MM.1S (cell line): ENCODE data around the gene ZDHHC13.
"Not testable (repeated sequence)": the region's sequence is repeated elsewhere in the genome, so short reads cannot be mapped to it uniquely, and the experiment has no call there.

Experiments
- DNase-seq: peaks from one replicate; pipeline ENCODE4 v3.0.0-alpha.2; 2015
- H2AFZ ChIP-seq: fragments of 300-600 bp; sonication (generic); 2 replicates; pipeline ENCODE4 v1.6.0; 2016; ENCODE audit warnings: antibody characterized with exemption, low read length
- H3F3A ChIP-seq: fragments of 300-600 bp; sonication (generic); 2 replicates; pipeline ENCODE4 v1.6.1; 2016; ENCODE audit warnings: mild to moderate bottlenecking, antibody characterized with exemption, low read length, moderate library complexity, mixed read lengths; ENCODE audit not compliant: insufficient read depth
- H3K27ac ChIP-seq: fragments of 300-600 bp; sonication (generic); 2 replicates; pipeline ENCODE4 v1.5.1; 2016; ENCODE audit warnings: mild to moderate bottlenecking, low read length
- H3K27me3 ChIP-seq: fragments of 300-600 bp; sonication (generic); replicated peaks from 2 replicates; pipeline ENCODE4 v1.6.0; 2016; ENCODE audit warnings: low read length; ENCODE audit not compliant: insufficient read depth
- H3K36me3 ChIP-seq: fragments of 300-600 bp; sonication (generic); replicated peaks from 2 replicates; pipeline ENCODE4 v1.6.1; 2016; ENCODE audit warnings: mild to moderate bottlenecking, low read length, mixed read lengths; ENCODE audit not compliant: insufficient read depth
- H3K4me1 ChIP-seq: fragments of 300-600 bp; sonication (generic); 2 replicates; pipeline ENCODE4 v1.6.1; 2016; ENCODE audit warnings: low read length, mixed read lengths
- H3K4me2 ChIP-seq: fragments of 300-600 bp; sonication (generic); 2 replicates; pipeline ENCODE4 v1.6.0; 2016; ENCODE audit warnings: low read depth, low read length
- H3K4me3 ChIP-seq: fragments of 300-600 bp; sonication (generic); 2 replicates; pipeline ENCODE4 v1.5.1; 2016; ENCODE audit warnings: low read length, mixed read lengths
- H3K79me2 ChIP-seq: fragments of 300-600 bp; sonication (generic); 2 replicates; pipeline ENCODE4 v1.6.1; 2016; ENCODE audit warnings: mixed run types, low read length, mixed read lengths
- H3K9ac ChIP-seq: fragments of 300-600 bp; sonication (generic); 2 replicates; pipeline ENCODE4 v1.6.1; 2016; ENCODE audit warnings: low read length, mixed read lengths
- H3K9me2 ChIP-seq: fragments of 300-600 bp; sonication (generic); replicated peaks from 2 replicates; pipeline ENCODE4 v1.6.1; 2016; ENCODE audit warnings: mild to moderate bottlenecking, low read length, mixed read lengths; ENCODE audit not compliant: insufficient read depth
- H3K9me3 ChIP-seq: fragments of 300-600 bp; sonication (generic); replicated peaks from 2 replicates; pipeline ENCODE4 v1.6.1; 2016; ENCODE audit warnings: mild to moderate bottlenecking, low read length, mixed read lengths; ENCODE audit not compliant: insufficient read depth
- H4K20me1 ChIP-seq: fragments of 300-600 bp; sonication (generic); 2 replicates; pipeline ENCODE4 v1.6.1; 2016; ENCODE audit warnings: mild to moderate bottlenecking, low read length, moderate library complexity, mixed read lengths; ENCODE audit not compliant: insufficient read depth
- CTCF ChIP-seq: fragments of 300-600 bp; sonication (generic); IDR thresholded peaks from 2 replicates; pipeline ENCODE4 v1.5.1; 2016; ENCODE audit warnings: antibody characterized with exemption, low read length, mixed read lengths
- EZH2 ChIP-seq: fragments of 300-600 bp; sonication (generic); optimal IDR thresholded peaks from 2 replicates; pipeline ENCODE3; 2017; ENCODE audit warnings: low read depth, mild to moderate bottlenecking, antibody characterized with exemption, low read length, mixed read lengths
- EZH2phosphoT487 ChIP-seq: fragments of 300-600 bp; sonication (generic); IDR thresholded peaks from 2 replicates; pipeline ENCODE4 v1.6.1; 2018; ENCODE audit warnings: antibody characterized with exemption, low read length

Gene ZDHHC13

GRCh38 chr11:19117760-19118097 is 761 bp downstream of the ZDHHC13 start:
- no peaks in the 10 kb centered on the region for H3K27me3 ChIP-seq
- peak overlapping the region; percentile 84 for H3K4me2 ChIP-seq
- H3F3A ChIP-seq, result no peaks in the 10 kb centered on the region
- H3K9me2 ChIP-seq, result no peaks in the 10 kb centered on the region
- H3K36me3 ChIP-seq, result no peaks in the 10 kb centered on the region; the same call in 1 of the 2 replicates
- H4K20me1 ChIP-seq, result no peaks in the 10 kb centered on the region; the same call in 1 of the 2 replicates
- peak overlapping the region; percentile 68; the same call in 1 of the 2 replicates for H3K9ac ChIP-seq
- TF ChIP-seq EZH2 (no peak), CTCF (no peak), EZH2phosphoT487 (no peak)
- peak overlapping the region; percentile 81 for H3K4me3 ChIP-seq
- no peaks in the 10 kb centered on the region for H3K9me3 ChIP-seq
- H3K4me1 ChIP-seq, result peaks cover 7% of the 10 kb centered on the region
- peaks cover 49% of the 10 kb centered on the region for H3K79me2 ChIP-seq
- H2AFZ ChIP-seq, result peak overlapping the region; percentile 65
- no peak for DNase-seq
- H3K27ac ChIP-seq, result no peak overlapping the region

GRCh38 chr11:19121646-19122045 is 4.7 kb downstream of the ZDHHC13 start:
- no peak for DNase-seq
- no peaks in the 10 kb centered on the region; the same call in 1 of the 2 replicates for H4K20me1 ChIP-seq
- H3K4me3 ChIP-seq, result no peak overlapping the region

GRCh38 chr11:19122960-19123615 is 6.1 kb downstream of the ZDHHC13 start:
- Histone ChIP-seq H4K20me1 (no peaks in the 10 kb centered on the region; the same call in 1 of the 2 replicates), H3K9me2 (no peaks in the 10 kb centered on the region), H3K36me3 (no peaks in the 10 kb centered on the region; the same call in 1 of the 2 replicates), H3K4me3 (no peak overlapping the region), H2AFZ (no peak overlapping the region), H3K79me2 (peaks cover 54% of the 10 kb centered on the region), H3K27ac (no peak overlapping the region), H3K9me3 (no peaks in the 10 kb centered on the region), H3K9ac (no peak overlapping the region), H3K4me2 (no peak overlapping the region), H3F3A (no peaks in the 10 kb centered on the region), H3K27me3 (no peaks in the 10 kb centered on the region), H3K4me1 (peaks cover 2% of the 10 kb centered on the region)
- TF ChIP-seq CTCF (no peak), EZH2 (no peak), EZH2phosphoT487 (no peak)
- DNase-seq, result no peak

More at GRCh38 chr11:19121646-19122045, 4.7 kb downstream of the ZDHHC13 start:
- TF ChIP-seq CTCF (no peak), EZH2phosphoT487 (no peak), EZH2 (no peak)
- H3K27me3 ChIP-seq, result no peaks in the 10 kb centered on the region
- H2AFZ ChIP-seq, result no peak overlapping the region
- H3K4me1 ChIP-seq, result peaks cover 7% of the 10 kb centered on the region
- no peaks in the 10 kb centered on the region for H3F3A ChIP-seq
- peaks cover 59% of the 10 kb centered on the region for H3K79me2 ChIP-seq
- no peaks in the 10 kb centered on the region; the same call in 1 of the 2 replicates for H3K36me3 ChIP-seq
- no peaks in the 10 kb centered on the region for H3K9me3 ChIP-seq
- H3K4me2 ChIP-seq, result no peak overlapping the region
- no peaks in the 10 kb centered on the region for H3K9me2 ChIP-seq
- no peak overlapping the region for H3K27ac ChIP-seq
- no peak overlapping the region for H3K9ac ChIP-seq

- H3K79me2 ChIP-seq, result peaks cover 38% of the 10 kb centered on the region
Observed at GRCh38 chr11:19126562-19127325, 9.8 kb downstream of the ZDHHC13 start.

More at GRCh38 chr11:19126562-19127325, 9.8 kb downstream of the ZDHHC13 start:
- H4K20me1 ChIP-seq, H3K9ac ChIP-seq, H3K9me2 ChIP-seq, H3K4me3 ChIP-seq, DNase-seq, H3F3A ChIP-seq, H3K4me2 ChIP-seq, H3K4me1 ChIP-seq, H3K9me3 ChIP-seq, H3K36me3 ChIP-seq, H3K27me3 ChIP-seq, H2AFZ ChIP-seq, H3K27ac ChIP-seq: not testable (repeated sequence)
